D721Med (cell line): Measurements from ENCODE around the gene SNX4.

Experiments
- DNase-seq: peaks from one replicate; pipeline ENCODE4 v3.0.0; 2011; ENCODE audit warnings: low spot score; ENCODE audit not compliant: insufficient read length
- FAIRE-seq: peaks from 2 replicates; lab custom pipeline; 2011; peaks lifted over from hg19 to GRCh38; lab: Jason Lieb, UNC
- CTCF ChIP-seq: IDR thresholded peaks from 2 replicates; pipeline ENCODE4 v1.5.1; 2012; ENCODE audit warnings: mild to moderate bottlenecking, control low read depth; ENCODE audit not compliant: insufficient read depth; ENCODE audit errors: missing control alignments

The SNX4 gene

GRCh38 chr3:125431912-125432790 is 87.9 kb downstream of the SNX4 start:
- no peak for DNase-seq
- no peak for TF ChIP-seq CTCF
- no peak for FAIRE-seq

GRCh38 chr3:125431391-125431790 is 88.6 kb downstream of the SNX4 start:
- no peak for DNase-seq
- no peak for TF ChIP-seq CTCF
- no peak for FAIRE-seq

GRCh38 chr3:125428216-125428830 is 91.7 kb downstream of the SNX4 start:
- no peak for FAIRE-seq
- DNase-seq = no peak
- no peak for TF ChIP-seq CTCF

GRCh38 chr3:125418306-125418705 is 101.7 kb downstream of the SNX4 start:
- TF ChIP-seq CTCF = no peak
- FAIRE-seq = no peak
- DNase-seq = no peak

- TF ChIP-seq CTCF = no peak
- FAIRE-seq (no peak), DNase-seq (no peak)
These were observed 103.8 kb downstream of the SNX4 start for GRCh38 chr3:125416235-125416634.

- no peak for DNase-seq
- FAIRE-seq = no peak
- no peak for TF ChIP-seq CTCF
These were observed 105.3 kb downstream of the SNX4 start for GRCh38 chr3:125414669-125415068.

- no peak for TF ChIP-seq CTCF
- FAIRE-seq = no peak
- no peak for DNase-seq
These were observed 109.1 kb downstream of the SNX4 start for GRCh38 chr3:125410922-125411321.
